GM19023 (cell line): ENCODE results near the gene RBM23.
A peak's percentile ranks its signal among the peaks of the same experiment; 100 is the strongest.
"Not testable (repeated sequence)": the region's sequence is repeated elsewhere in the genome, so short reads cannot be mapped to it uniquely, and the experiment has no call there.

ENCODE experiments used
- ATAC-seq: cut with Tn5 transposase; IDR thresholded peaks from one replicate; pipeline ENCODE4 v1.9.1; 2021; ENCODE audit warnings: mild to moderate bottlenecking, moderate library complexity; ENCODE audit not compliant: unreplicated experiment

Gene RBM23

GRCh38 chr14:22918804-22919600, at the start of gene RBM23:
Gene RBM23, minus strand, starts transcription at chr14:22919149.
- ATAC-seq, result peak; percentile 93

GRCh38 chr14:22966783-22967269, 47.9 kb upstream of the RBM23 start:
- no peak for ATAC-seq

GRCh38 chr14:22965916-22966782, 47.2 kb upstream of the RBM23 start:
- not testable (repeated sequence) for ATAC-seq

GRCh38 chr14:22962061-22962676, 43.2 kb upstream of the RBM23 start:
- ATAC-seq, result no peak

GRCh38 chr14:22955702-22956569, 37.0 kb upstream of the RBM23 start:
- no peak for ATAC-seq

GRCh38 chr14:22952418-22952817, 33.5 kb upstream of the RBM23 start:
- ATAC-seq, result no peak

GRCh38 chr14:22951795-22952194, 32.8 kb upstream of the RBM23 start:
- not testable (repeated sequence) for ATAC-seq

GRCh38 chr14:22945642-22946041, 26.7 kb upstream of the RBM23 start:
- ATAC-seq, result no peak

GRCh38 chr14:22939684-22940083, 20.7 kb upstream of the RBM23 start:
- no peak for ATAC-seq

- ATAC-seq, result no peak
Observed at GRCh38 chr14:22935156-22935555, 16.2 kb upstream of the RBM23 start.

- ATAC-seq, result no peak
Observed at GRCh38 chr14:22932146-22932545, 13.2 kb upstream of the RBM23 start.

GRCh38 chr14:22929961-22930364, 11.0 kb upstream of the RBM23 start:
- no peak for ATAC-seq

- peak; percentile 93 for ATAC-seq
Observed at GRCh38 chr14:22929104-22929960, 10.4 kb upstream of the RBM23 start, which contains the start of gene PRMT5. Gene PRMT5, minus strand, starts transcription at chr14:22929376. Its CDS starts 15 bp downstream, at chr14:22929361.

GRCh38 chr14:22928237-22929103, 9.5 kb upstream of the RBM23 start:
- no peak for ATAC-seq

GRCh38 chr14:22926316-22926715, 7.4 kb upstream of the RBM23 start:
- ATAC-seq, result no peak

GRCh38 chr14:22925513-22925912, 6.6 kb upstream of the RBM23 start:
- no peak for ATAC-seq

GRCh38 chr14:22923746-22924145, 4.8 kb upstream of the RBM23 start:
- no peak for ATAC-seq

- ATAC-seq, result no peak
Observed at GRCh38 chr14:22922294-22922693, 3.3 kb upstream of the RBM23 start.
